Endodermal cell (in vitro differentiated cells): ENCODE data around the gene CLEC18B. TPM values are rescaled to one million over a fixed set of nuclear protein-coding genes. Genes with fewer than 3 reads are reported as not detected.
"Not testable (repeated sequence)": the region's sequence is repeated elsewhere in the genome, so short reads cannot be mapped to it uniquely, and the experiment has no call there.

ENCODE experiments used
- DNase-seq: peaks from one replicate; pipeline ENCODE4 v3.0.0-alpha.2; 2017
- H3K27ac ChIP-seq: 2 replicates; pipeline ENCODE4 v1.5.1; 2013; ENCODE audit warnings: mild to moderate bottlenecking, low read depth, low read length, moderate library complexity
- H3K27me3 ChIP-seq: 2 replicates; pipeline ENCODE4 v1.6.1; 2013; ENCODE audit warnings: mild to moderate bottlenecking, low read length, moderate library complexity; ENCODE audit not compliant: insufficient read depth, control insufficient read depth, poor library complexity, severe bottlenecking
- H3K36me3 ChIP-seq: 2 replicates; pipeline ENCODE4 v1.7.0; 2013; ENCODE audit warnings: mild to moderate bottlenecking, low read length, moderate library complexity; ENCODE audit not compliant: control insufficient read depth, insufficient read depth
- H3K4me1 ChIP-seq: one replicate; pipeline ENCODE4 v1.7.0; 2013; ENCODE audit warnings: low read length; ENCODE audit not compliant: control insufficient read depth, insufficient read depth
- H3K4me3 ChIP-seq: 2 replicates; pipeline ENCODE4 v1.5.1; 2013; ENCODE audit warnings: mild to moderate bottlenecking, low read length, moderate library complexity
- H3K9ac ChIP-seq: 2 replicates; pipeline ENCODE4 v1.6.1; 2013; ENCODE audit warnings: mild to moderate bottlenecking, low read length, moderate library complexity; ENCODE audit not compliant: poor library complexity, severe bottlenecking; ENCODE audit errors: extremely low read depth
- H3K9me3 ChIP-seq: 2 replicates; pipeline ENCODE4 v1.6.1; 2013; ENCODE audit warnings: mild to moderate bottlenecking, low read length, moderate library complexity; ENCODE audit not compliant: control insufficient read depth
- H3K27ac Mint-ChIP-seq: 2 replicates; pipeline ENCODE4 v1.8.0; 2020; ENCODE audit warnings: mixed read lengths
- H3K27me3 Mint-ChIP-seq: 2 replicates; pipeline ENCODE4 v1.8.0; 2021; ENCODE audit warnings: mild to moderate bottlenecking, mixed read lengths; ENCODE audit not compliant: insufficient read depth
- H3K36me3 Mint-ChIP-seq: 2 replicates; pipeline ENCODE4 v1.8.0; 2020; ENCODE audit warnings: low read depth, mixed read lengths
- H3K4me1 Mint-ChIP-seq: 2 replicates; pipeline ENCODE4 v1.8.0; 2020; ENCODE audit warnings: mixed read lengths
- H3K4me3 Mint-ChIP-seq: 2 replicates; pipeline ENCODE4 v1.8.0; 2020; ENCODE audit warnings: mild to moderate bottlenecking, moderate library complexity, mixed read lengths
- H3K9me3 Mint-ChIP-seq: 2 replicates; pipeline ENCODE4 v1.8.0; 2020; ENCODE audit warnings: mild to moderate bottlenecking, mixed read lengths
- WGBS, 2 experiments: methylation state at CpG; one replicate each; pipeline versions ENCODE4 v1.1.5 to v1.1.7; 2013; ENCODE audit warnings: missing lambda C conversion rate in 2 of 2, mixed read lengths in 1 of 2; ENCODE audit not compliant: insufficient coverage in 1 of 2, insufficient read length in 1 of 2; 5-methylcytosine and 5-hydroxymethylcytosine counted together
- total RNA-seq, 2 donors: library from RNA; stranded (reverse); fragmentation: NEBNext Ultra II Directional in 1 of 2; extraction: Animal tissue kit (Norgen Biotek cat#: 25700) in 1 of 2; gene quantifications; 2 replicates in 1 of 2; 3 replicates in 1 of 2; pipeline ENCODE4 v1.2.1, GENCODE V29; 2021

The CLEC18B gene
- total RNA-seq, 2 donors from 2014 or later, result not detected

DNA sequence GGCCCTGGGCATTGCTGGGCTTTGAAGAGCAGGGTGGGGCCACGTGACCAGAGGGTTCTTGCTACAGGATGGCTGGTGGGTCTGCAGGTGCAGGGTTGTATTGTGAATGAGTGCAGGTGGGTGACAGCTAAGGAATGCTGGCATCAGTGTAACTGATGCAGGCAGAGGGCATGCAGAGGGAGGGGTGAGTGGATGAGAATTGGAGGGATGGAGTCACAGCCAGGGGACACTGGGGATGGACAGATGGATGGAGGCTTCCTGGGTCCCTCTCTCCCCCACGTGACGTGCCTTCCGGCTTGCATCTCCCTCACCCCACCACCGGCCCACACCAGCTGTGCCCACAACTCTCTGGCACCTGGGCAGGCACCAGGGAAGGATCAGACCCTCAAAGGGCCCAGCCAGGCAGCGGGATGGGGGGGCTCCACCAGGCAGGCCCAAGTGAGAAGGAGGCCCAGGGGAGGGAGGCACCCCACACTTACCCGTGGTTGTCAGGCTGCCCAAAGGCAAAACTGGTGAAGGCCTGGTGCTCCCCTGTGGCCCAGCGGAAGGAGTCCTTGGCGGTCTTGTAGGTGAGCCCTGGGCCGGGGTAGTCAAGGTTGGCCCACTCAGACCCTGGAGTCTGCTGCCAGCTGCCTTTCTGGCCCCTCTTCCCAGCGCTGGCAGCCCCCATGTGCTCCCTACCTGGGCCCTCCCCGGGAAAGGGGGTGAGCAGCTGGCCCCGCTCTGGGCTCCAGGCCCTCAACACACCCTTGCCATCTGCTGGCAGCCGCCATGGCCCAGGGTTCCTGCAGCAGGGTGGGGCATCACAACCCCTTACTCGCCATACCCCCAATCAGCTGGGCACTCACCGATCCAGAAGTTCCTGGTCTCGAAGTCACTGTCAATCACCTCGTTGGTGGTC lies 11.0 kb downstream of the CLEC18B start:
- not testable (repeated sequence) for H3K27me3 Mint-ChIP-seq, H3K27ac Mint-ChIP-seq, H3K9me3 Mint-ChIP-seq, H3K9ac ChIP-seq, H3K27me3 ChIP-seq, H3K4me1 ChIP-seq, H3K4me3 ChIP-seq, DNase-seq, H3K9me3 ChIP-seq, H3K36me3 ChIP-seq, H3K36me3 Mint-ChIP-seq, H3K4me1 Mint-ChIP-seq, H3K4me3 Mint-ChIP-seq, H3K27ac ChIP-seq
- 76% methylated on average over 3 of the region's 18 CpGs; no CpG with 5 or more reads in 1 of the 2 experiments for WGBS, 2 experiments

DNA sequence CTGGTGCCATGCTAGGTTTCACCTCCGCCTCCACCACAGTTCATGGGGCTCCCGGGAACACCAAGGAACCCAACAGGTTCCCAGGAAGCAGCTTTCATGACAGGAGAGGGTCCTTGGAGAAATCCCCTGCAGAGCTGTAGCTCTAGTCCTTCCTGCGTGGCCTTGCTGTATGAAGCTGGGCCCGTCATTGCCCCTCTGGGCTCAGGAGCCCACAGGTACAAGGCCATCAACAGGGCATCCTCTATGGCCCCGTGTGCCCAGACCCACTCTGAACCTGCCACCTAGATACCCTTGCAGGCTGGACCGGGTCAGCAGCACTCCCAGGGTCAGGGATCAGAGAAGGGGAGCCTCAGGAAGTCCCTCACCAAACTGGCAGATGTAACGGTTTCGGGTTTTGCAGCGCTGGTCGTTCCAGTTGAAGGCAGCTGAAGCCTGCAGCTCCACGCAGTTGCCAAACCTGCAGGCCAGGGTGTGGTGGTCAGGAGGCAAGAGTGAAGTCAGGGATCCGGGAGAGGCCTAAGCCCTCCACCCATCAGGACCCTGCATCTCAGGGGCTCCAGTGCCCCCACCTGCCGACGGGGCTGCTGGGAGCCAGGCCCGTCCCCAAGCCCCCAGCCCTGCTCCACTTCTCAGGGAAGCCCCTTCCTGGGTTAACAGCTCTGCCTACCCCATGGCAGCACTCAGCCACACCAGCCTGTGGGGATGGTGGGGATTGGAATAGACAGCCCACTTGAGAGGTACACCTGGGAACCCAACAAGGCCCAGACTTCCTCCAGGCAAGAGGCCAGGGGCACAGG lies 11.9 kb downstream of the CLEC18B start:
- H3K36me3 Mint-ChIP-seq, H3K36me3 ChIP-seq, H3K27me3 Mint-ChIP-seq, DNase-seq, H3K4me1 Mint-ChIP-seq, H3K4me3 ChIP-seq, H3K9me3 ChIP-seq, H3K4me1 ChIP-seq, H3K27me3 ChIP-seq, H3K9me3 Mint-ChIP-seq, H3K9ac ChIP-seq, H3K4me3 Mint-ChIP-seq, H3K27ac Mint-ChIP-seq, H3K27ac ChIP-seq: not testable (repeated sequence)
- WGBS, 2 experiments, result 90% methylated on average over 8 of the region's 15 CpGs; no CpG with 5 or more reads in 1 of the 2 experiments

GRCh38 chr16:74407362-74407705 lies 13.9 kb downstream of the CLEC18B start:
- not testable (repeated sequence) for H3K27ac Mint-ChIP-seq, H3K4me1 Mint-ChIP-seq, H3K9ac ChIP-seq, H3K36me3 Mint-ChIP-seq, H3K9me3 ChIP-seq, H3K27me3 Mint-ChIP-seq, H3K4me1 ChIP-seq, H3K9me3 Mint-ChIP-seq, H3K4me3 ChIP-seq, H3K36me3 ChIP-seq, H3K27ac ChIP-seq, H3K27me3 ChIP-seq
- WGBS, 2 experiments, result 47% methylated on average over 7 of the region's 23 CpGs; no CpG with 5 or more reads in 1 of the 2 experiments
- peak; percentile 67 for DNase-seq
- peak overlapping the region; percentile 43 for H3K4me3 Mint-ChIP-seq

- DNase-seq, H3K27me3 Mint-ChIP-seq: not testable (repeated sequence)
Observed at GRCh38 chr16:74406600-74407361, 14.5 kb downstream of the CLEC18B start.

DNA sequence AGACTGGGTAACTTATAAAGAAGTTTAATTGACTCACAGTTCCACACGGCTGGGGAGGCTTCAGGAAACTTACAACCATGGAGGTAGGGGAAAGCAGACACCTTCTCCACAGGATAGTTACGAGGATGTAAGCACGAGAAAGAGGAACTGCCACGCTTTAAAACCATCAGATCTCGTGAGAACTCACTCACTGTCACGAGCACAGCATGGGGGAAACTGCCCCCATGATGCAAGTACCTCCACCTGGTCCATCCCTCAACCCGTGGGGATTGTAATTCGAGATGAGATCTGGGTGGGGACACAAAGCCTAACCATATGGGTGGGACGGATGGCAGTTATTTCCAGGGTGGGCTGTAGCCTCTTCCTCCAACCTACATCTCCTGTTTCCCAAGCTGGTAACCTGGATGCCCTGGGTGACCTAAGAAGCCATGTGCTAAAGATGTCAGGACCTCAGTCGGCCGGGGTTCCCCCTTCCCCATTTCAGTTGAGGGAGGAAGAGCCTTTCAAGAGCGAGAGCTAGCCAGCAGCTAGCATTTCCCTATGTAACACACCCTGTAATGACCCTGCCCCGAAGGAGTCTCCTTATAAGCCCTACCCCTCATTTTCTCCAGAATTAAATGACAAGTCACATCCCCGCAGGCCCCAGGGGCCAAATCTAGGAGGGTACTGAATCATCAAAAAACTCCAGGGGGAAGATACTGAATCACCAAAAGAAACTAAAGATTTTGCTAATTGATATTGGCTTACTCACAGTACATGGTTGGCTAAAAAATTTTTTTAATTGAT lies 16.9 kb downstream of the CLEC18B start:
- not testable (repeated sequence) for H3K4me1 ChIP-seq, H3K4me1 Mint-ChIP-seq, H3K4me3 ChIP-seq, H3K9ac ChIP-seq, H3K36me3 ChIP-seq, H3K36me3 Mint-ChIP-seq, H3K4me3 Mint-ChIP-seq, H3K9me3 ChIP-seq, H3K27ac Mint-ChIP-seq, DNase-seq, H3K27ac ChIP-seq, H3K9me3 Mint-ChIP-seq, H3K27me3 Mint-ChIP-seq, H3K27me3 ChIP-seq
- 92% methylated on average over 4 of the region's 14 CpGs; no CpG with 5 or more reads in 1 of the 2 experiments for WGBS, 2 experiments

More at GRCh38 chr16:74406600-74407361, 14.5 kb downstream of the CLEC18B start:
- not testable (repeated sequence) for H3K4me1 ChIP-seq, H3K27ac Mint-ChIP-seq, H3K9me3 ChIP-seq, H3K27me3 ChIP-seq, H3K4me3 ChIP-seq, H3K27ac ChIP-seq, H3K9ac ChIP-seq, H3K36me3 Mint-ChIP-seq, H3K9me3 Mint-ChIP-seq, H3K36me3 ChIP-seq, H3K4me1 Mint-ChIP-seq
- H3K4me3 Mint-ChIP-seq, result peak overlapping the region; percentile 43
- WGBS, 2 experiments, result 18% methylated on average over 3 of the region's 71 CpGs; no CpG with 5 or more reads in 1 of the 2 experiments

DNA sequence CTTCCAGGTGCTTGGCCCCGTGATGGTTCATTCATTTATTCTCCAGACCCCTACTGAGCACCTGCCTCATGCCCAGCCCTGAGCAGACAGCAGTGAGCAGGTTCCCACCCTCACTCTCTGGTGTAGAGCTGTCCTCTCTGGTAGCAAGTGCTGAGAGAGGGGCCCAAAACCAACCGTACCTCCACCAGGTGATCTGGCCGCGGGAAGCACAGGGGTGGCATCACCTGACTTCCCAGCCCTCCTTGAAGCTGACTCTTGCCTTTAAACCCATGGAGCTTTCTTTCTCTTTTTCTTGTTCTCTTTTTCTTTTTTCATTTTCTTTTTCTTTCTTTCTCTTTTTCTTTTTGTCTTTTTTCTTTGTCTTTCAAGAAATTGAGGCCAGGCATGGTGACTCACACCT lies 21.0 kb downstream of the CLEC18B start:
- not testable (repeated sequence) for H3K27me3 Mint-ChIP-seq, H3K4me3 Mint-ChIP-seq
- WGBS, 2 experiments, result 93 to 94% methylated on average over 3 of the region's 4 CpGs

More for the DNA sequence above, 21.0 kb downstream of the CLEC18B start:
- not testable (repeated sequence) for H3K27ac ChIP-seq, H3K4me3 ChIP-seq, H3K4me1 ChIP-seq, H3K9ac ChIP-seq, H3K36me3 Mint-ChIP-seq, H3K9me3 ChIP-seq, H3K36me3 ChIP-seq, H3K9me3 Mint-ChIP-seq, DNase-seq, H3K27ac Mint-ChIP-seq, H3K27me3 ChIP-seq, H3K4me1 Mint-ChIP-seq
